Measurements from ENCODE around the gene HLA-A.
A peak's percentile ranks its signal among the peaks of the same experiment; 100 is the strongest.
"Not testable (repeated sequence)": the region's sequence is repeated elsewhere in the genome, so short reads cannot be mapped to it uniquely, and the experiment has no call there.

Gene HLA-A

DNA sequence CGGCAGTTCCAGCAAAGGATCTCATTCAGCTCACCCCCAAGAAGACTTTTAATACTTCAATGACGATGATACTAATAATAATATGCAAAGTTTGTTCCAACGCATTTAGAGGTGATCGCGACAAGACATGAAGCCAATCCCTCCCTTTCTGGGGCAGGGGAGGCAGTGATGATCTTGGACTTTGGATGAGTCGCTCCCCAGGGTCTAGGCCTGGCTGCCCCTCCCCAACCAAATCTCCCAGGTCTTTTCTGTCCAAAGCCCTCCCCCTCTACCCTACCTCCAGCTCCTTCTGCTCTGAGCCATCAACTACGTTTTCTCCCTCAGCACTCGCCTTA is 33.9 kb downstream of the HLA-A start:
- H3K36me3 ChIP-seq (ENCODE audit: control insufficient read depth, insufficient read depth, low read length): no peaks in the 10 kb centered on the region
- H3K9ac ChIP-seq (ENCODE audit: low read length): no peak overlapping the region
- H3K9me3 ChIP-seq (ENCODE audit: control insufficient read depth, insufficient read depth, low read depth, low read length): no peaks in the 10 kb centered on the region
- peaks cover 64% of the 10 kb centered on the region for H3K27me3 ChIP-seq (ENCODE audit: control insufficient read depth, insufficient read depth, low read length)
- peak overlapping the region; percentile 55 for H3K4me3 ChIP-seq (ENCODE audit: low read depth, low read length)
- peaks cover 32% of the 10 kb centered on the region for H3K4me1 ChIP-seq (ENCODE audit: control insufficient read depth, insufficient read depth, low read length)
- no peak overlapping the region for H3K27ac ChIP-seq (ENCODE audit: low read depth, low read length)

- Histone ChIP-seq H3K9me3 (ENCODE audit: control insufficient read depth, insufficient read depth, low read depth, low read length) (no peaks in the 10 kb centered on the region), H3K4me3 (ENCODE audit: low read depth, low read length) (peak overlapping the region; percentile 55), H3K27ac (ENCODE audit: low read depth, low read length) (no peak overlapping the region), H3K4me1 (ENCODE audit: control insufficient read depth, insufficient read depth, low read length) (peaks cover 32% of the 10 kb centered on the region), H3K9ac (ENCODE audit: low read length) (peak overlapping the region; percentile 21), H3K27me3 (ENCODE audit: control insufficient read depth, insufficient read depth, low read length) (peaks cover 64% of the 10 kb centered on the region), H3K36me3 (ENCODE audit: control insufficient read depth, insufficient read depth, low read length) (no peaks in the 10 kb centered on the region)
These were observed 34.5 kb downstream of the HLA-A start for GRCh38 chr6:29976588-29977424.

GRCh38 chr6:29977425-29977727 is 35.0 kb downstream of the HLA-A start:
- Histone ChIP-seq H3K4me3 (ENCODE audit: low read depth, low read length) (peak overlapping the region; percentile 55), H3K27ac (ENCODE audit: low read depth, low read length) (no peak overlapping the region)

GRCh38 chr6:29980013-29980412 is 37.7 kb downstream of the HLA-A start:
- H3K36me3 ChIP-seq (ENCODE audit: control insufficient read depth, insufficient read depth, low read length): not testable (repeated sequence)

More at GRCh38 chr6:29977425-29977727, 35.0 kb downstream of the HLA-A start:
- Histone ChIP-seq H3K27me3 (ENCODE audit: control insufficient read depth, insufficient read depth, low read length) (peaks cover 61% of the 10 kb centered on the region), H3K9me3 (ENCODE audit: control insufficient read depth, insufficient read depth, low read depth, low read length) (no peaks in the 10 kb centered on the region), H3K36me3 (ENCODE audit: control insufficient read depth, insufficient read depth, low read length) (no peaks in the 10 kb centered on the region), H3K9ac (ENCODE audit: low read length) (no peak overlapping the region), H3K4me1 (ENCODE audit: control insufficient read depth, insufficient read depth, low read length) (peaks cover 27% of the 10 kb centered on the region)

DNA sequence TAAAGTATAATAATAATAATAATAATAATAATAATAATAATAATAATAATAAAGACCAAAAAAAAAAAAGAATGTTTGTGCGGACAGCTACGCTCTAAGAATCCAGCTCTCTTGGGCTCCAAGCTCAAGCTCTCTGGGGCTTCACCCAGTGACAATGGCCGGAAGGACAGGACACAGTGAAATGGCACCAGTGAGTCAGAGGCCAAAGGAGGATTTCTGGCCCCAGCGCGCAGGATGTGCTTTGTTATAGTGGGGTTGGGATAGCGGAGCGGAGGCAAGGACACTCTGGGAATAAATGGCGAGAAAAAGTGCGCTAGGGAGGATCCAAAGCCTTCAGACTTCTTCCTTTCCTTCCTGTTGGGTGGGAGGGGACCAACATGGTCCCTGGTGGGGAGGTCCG is 38.2 kb downstream of the HLA-A start:
- H3K4me3 ChIP-seq (ENCODE audit: low read depth, low read length): no peak overlapping the region
- no peaks in the 10 kb centered on the region for H3K9me3 ChIP-seq (ENCODE audit: control insufficient read depth, insufficient read depth, low read depth, low read length)
- H3K9ac ChIP-seq (ENCODE audit: low read length): no peak overlapping the region
- H3K4me1 ChIP-seq (ENCODE audit: control insufficient read depth, insufficient read depth, low read length): peaks cover 14% of the 10 kb centered on the region
- H3K36me3 ChIP-seq (ENCODE audit: control insufficient read depth, insufficient read depth, low read length): no peaks in the 10 kb centered on the region
- H3K27me3 ChIP-seq (ENCODE audit: control insufficient read depth, insufficient read depth, low read length): peaks cover 32% of the 10 kb centered on the region
- no peak overlapping the region for H3K27ac ChIP-seq (ENCODE audit: low read depth, low read length)

More at GRCh38 chr6:29980013-29980412, 37.7 kb downstream of the HLA-A start:
- not testable (repeated sequence) for H3K9me3 ChIP-seq (ENCODE audit: control insufficient read depth, insufficient read depth, low read depth, low read length); H3K27ac ChIP-seq (ENCODE audit: low read depth, low read length); H3K4me3 ChIP-seq (ENCODE audit: low read depth, low read length); H3K9ac ChIP-seq (ENCODE audit: low read length)
- H3K27me3 ChIP-seq (ENCODE audit: control insufficient read depth, insufficient read depth, low read length): peaks cover 37% of the 10 kb centered on the region
- peaks cover 18% of the 10 kb centered on the region for H3K4me1 ChIP-seq (ENCODE audit: control insufficient read depth, insufficient read depth, low read length)

GRCh38 chr6:29981211-29981812 is 39.0 kb downstream of the HLA-A start:
- no peak overlapping the region for H3K9ac ChIP-seq (ENCODE audit: low read length)
- H3K36me3 ChIP-seq (ENCODE audit: control insufficient read depth, insufficient read depth, low read length): no peaks in the 10 kb centered on the region
- peaks cover 6% of the 10 kb centered on the region for H3K4me1 ChIP-seq (ENCODE audit: control insufficient read depth, insufficient read depth, low read length)
- H3K9me3 ChIP-seq (ENCODE audit: control insufficient read depth, insufficient read depth, low read depth, low read length): no peaks in the 10 kb centered on the region
- peaks cover 24% of the 10 kb centered on the region for H3K27me3 ChIP-seq (ENCODE audit: control insufficient read depth, insufficient read depth, low read length)
- H3K4me3 ChIP-seq (ENCODE audit: low read depth, low read length): no peak overlapping the region
- H3K27ac ChIP-seq (ENCODE audit: low read depth, low read length): no peak overlapping the region

- Histone ChIP-seq H3K9me3 (ENCODE audit: control insufficient read depth, insufficient read depth, low read depth, low read length) (no peaks in the 10 kb centered on the region), H3K27ac (ENCODE audit: low read depth, low read length) (no peak overlapping the region), H3K36me3 (ENCODE audit: control insufficient read depth, insufficient read depth, low read length) (no peaks in the 10 kb centered on the region), H3K4me1 (ENCODE audit: control insufficient read depth, insufficient read depth, low read length) (peaks cover 5% of the 10 kb centered on the region; the same call in 1 of the 2 replicates), H3K4me3 (ENCODE audit: low read depth, low read length) (no peak overlapping the region), H3K9ac (ENCODE audit: low read length) (no peak overlapping the region), H3K27me3 (ENCODE audit: control insufficient read depth, insufficient read depth, low read length) (peaks cover 16% of the 10 kb centered on the region)
These were observed 39.8 kb downstream of the HLA-A start for GRCh38 chr6:29982097-29982496.

GRCh38 chr6:29984232-29984631 is 41.9 kb downstream of the HLA-A start:
- no peaks in the 10 kb centered on the region for H3K4me1 ChIP-seq (ENCODE audit: control insufficient read depth, insufficient read depth, low read length)
- no peak overlapping the region for H3K4me3 ChIP-seq (ENCODE audit: low read depth, low read length)
- no peaks in the 10 kb centered on the region for H3K36me3 ChIP-seq (ENCODE audit: control insufficient read depth, insufficient read depth, low read length)
- no peak overlapping the region for H3K27ac ChIP-seq (ENCODE audit: low read depth, low read length)
- H3K9ac ChIP-seq (ENCODE audit: low read length): no peak overlapping the region
- H3K27me3 ChIP-seq (ENCODE audit: control insufficient read depth, insufficient read depth, low read length): no peaks in the 10 kb centered on the region; the same call in 1 of the 2 replicates
- no peaks in the 10 kb centered on the region for H3K9me3 ChIP-seq (ENCODE audit: control insufficient read depth, insufficient read depth, low read depth, low read length)

GRCh38 chr6:29984992-29985391 is 42.7 kb downstream of the HLA-A start:
- H3K36me3 ChIP-seq (ENCODE audit: control insufficient read depth, insufficient read depth, low read length): no peaks in the 10 kb centered on the region
- H3K9me3 ChIP-seq (ENCODE audit: control insufficient read depth, insufficient read depth, low read depth, low read length): no peaks in the 10 kb centered on the region
- H3K4me3 ChIP-seq (ENCODE audit: low read depth, low read length): no peak overlapping the region
- H3K4me1 ChIP-seq (ENCODE audit: control insufficient read depth, insufficient read depth, low read length): no peaks in the 10 kb centered on the region
- H3K27me3 ChIP-seq (ENCODE audit: control insufficient read depth, insufficient read depth, low read length): no peaks in the 10 kb centered on the region; the same call in 1 of the 2 replicates
- no peak overlapping the region for H3K9ac ChIP-seq (ENCODE audit: low read length)
- no peak overlapping the region for H3K27ac ChIP-seq (ENCODE audit: low read depth, low read length)

- Histone ChIP-seq H3K9me3 (ENCODE audit: control insufficient read depth, insufficient read depth, low read depth, low read length) (no peaks in the 10 kb centered on the region), H3K4me1 (ENCODE audit: control insufficient read depth, insufficient read depth, low read length) (no peaks in the 10 kb centered on the region), H3K27ac (ENCODE audit: low read depth, low read length) (no peak overlapping the region), H3K9ac (ENCODE audit: low read length) (no peak overlapping the region), H3K4me3 (ENCODE audit: low read depth, low read length) (no peak overlapping the region), H3K27me3 (ENCODE audit: control insufficient read depth, insufficient read depth, low read length) (no peaks in the 10 kb centered on the region), H3K36me3 (ENCODE audit: control insufficient read depth, insufficient read depth, low read length) (no peaks in the 10 kb centered on the region)
These were observed 43.9 kb downstream of the HLA-A start for GRCh38 chr6:29986179-29986781.

- H3K27ac ChIP-seq (ENCODE audit: low read depth, low read length): no peak overlapping the region
- H3K9ac ChIP-seq (ENCODE audit: low read length): no peak overlapping the region
- H3K4me1 ChIP-seq (ENCODE audit: control insufficient read depth, insufficient read depth, low read length): no peaks in the 10 kb centered on the region
- peaks cover 14% of the 10 kb centered on the region for H3K27me3 ChIP-seq (ENCODE audit: control insufficient read depth, insufficient read depth, low read length)
- H3K4me3 ChIP-seq (ENCODE audit: low read depth, low read length): no peak overlapping the region
- no peaks in the 10 kb centered on the region for H3K36me3 ChIP-seq (ENCODE audit: control insufficient read depth, insufficient read depth, low read length)
- no peaks in the 10 kb centered on the region for H3K9me3 ChIP-seq (ENCODE audit: control insufficient read depth, insufficient read depth, low read depth, low read length)
These were observed 46.9 kb downstream of the HLA-A start for GRCh38 chr6:29989211-29989610.

All from HUES6 (cell line).